Activated CD4-positive, alpha-beta T cell treated with anti-CD3 and anti-CD28 coated beads, Interleukin-2, amount 50 U/mL, for 4 hours (primary cell): ENCODE data around the gene CCDC172.
"Not testable (repeated sequence)": the region's sequence is repeated elsewhere in the genome, so short reads cannot be mapped to it uniquely, and the experiment has no call there.

ENCODE experiments used
- DNase-seq, 2 experiments: peaks; one replicate each; pipeline ENCODE4 v3.0.0-alpha.2; 2020

The CCDC172 gene

GRCh38 chr10:116352125-116352524 lies 27.9 kb downstream of the CCDC172 start:
- no peak for DNase-seq

GRCh38 chr10:116353817-116354216 lies 29.6 kb downstream of the CCDC172 start:
- DNase-seq = no peak

GRCh38 chr10:116355341-116355740 lies 31.1 kb downstream of the CCDC172 start:
- no peak for DNase-seq

- no peak for DNase-seq
Measured at GRCh38 chr10:116356833-116357232, 32.6 kb downstream of the CCDC172 start.

GRCh38 chr10:116364868-116365267 lies 40.6 kb downstream of the CCDC172 start:
- no peak for DNase-seq

- DNase-seq = no peak
Measured at GRCh38 chr10:116371737-116372136, 47.5 kb downstream of the CCDC172 start.

- no peak for DNase-seq
Measured at GRCh38 chr10:116382290-116382689, 58.0 kb downstream of the CCDC172 start.

GRCh38 chr10:116385311-116385710 lies 61.1 kb downstream of the CCDC172 start:
- no peak for DNase-seq

- DNase-seq = no peak
Measured at GRCh38 chr10:116385994-116386809, 62.0 kb downstream of the CCDC172 start.

- not testable (repeated sequence) for DNase-seq
Measured at GRCh38 chr10:116393246-116393831, 69.1 kb downstream of the CCDC172 start.

- DNase-seq = no peak
Measured at GRCh38 chr10:116395223-116395985, 71.2 kb downstream of the CCDC172 start.

- no peak for DNase-seq
Measured at GRCh38 chr10:116398224-116398623, 74.0 kb downstream of the CCDC172 start.

- DNase-seq = no peak
Measured at GRCh38 chr10:116402858-116403257, 78.6 kb downstream of the CCDC172 start.

GRCh38 chr10:116403740-116404250 lies 79.5 kb downstream of the CCDC172 start:
- DNase-seq = no peak

- no peak for DNase-seq
Measured at GRCh38 chr10:116408719-116409118, 84.5 kb downstream of the CCDC172 start.

- no peak for DNase-seq
Measured at GRCh38 chr10:116410351-116410750, 86.1 kb downstream of the CCDC172 start.

GRCh38 chr10:116417821-116418220 lies 93.6 kb downstream of the CCDC172 start:
- DNase-seq = no peak

GRCh38 chr10:116418389-116418788 lies 94.1 kb downstream of the CCDC172 start:
- DNase-seq = no peak

- DNase-seq = no peak
Measured at GRCh38 chr10:116421815-116422214, 97.6 kb downstream of the CCDC172 start.

- no peak for DNase-seq
Measured at GRCh38 chr10:116427671-116428070, 103.4 kb downstream of the CCDC172 start, which contains the start of gene PNLIPRP3. TSS of gene PNLIPRP3 (plus strand) at chr10:116427847. CDS start at chr10:116428013, 166 bp downstream.

GRCh38 chr10:116429288-116429977 lies 105.2 kb downstream of the CCDC172 start:
- no peak for DNase-seq
